Ishikawa (cell line): Measurements from ENCODE around the gene EIF2B1.

Source experiments
- EGR1 ChIP-seq: IDR thresholded peaks from 2 replicates; pipeline ENCODE4 v1.6.1; 2012
- EP300 ChIP-seq: IDR thresholded peaks from 2 replicates; pipeline ENCODE4 v1.6.1; 2012; ENCODE audit warnings: borderline replicate concordance
- RAD21 ChIP-seq: IDR thresholded peaks from 2 replicates; pipeline ENCODE4 v1.6.1; 2012; ENCODE audit warnings: low read depth
- TAF1 ChIP-seq: IDR thresholded peaks from 2 replicates; pipeline ENCODE4 v1.6.1; 2012; ENCODE audit warnings: low read depth, mild to moderate bottlenecking
- YY1 ChIP-seq: IDR thresholded peaks from 2 replicates; pipeline ENCODE4 v1.6.1; 2012; ENCODE audit warnings: low read depth
- ZBTB7A ChIP-seq: IDR thresholded peaks from 2 replicates; pipeline ENCODE4 v1.6.1; 2012; ENCODE audit warnings: low read depth

- no peak for TF ChIP-seq RAD21
- TF ChIP-seq YY1: no peak
- TF ChIP-seq ZBTB7A: no peak
- TF ChIP-seq EGR1: no peak
- no peak for TF ChIP-seq TAF1
- no peak for TF ChIP-seq EP300
These were observed 666 bp upstream of the EIF2B1 start for GRCh38 chr12:123634142-123634561.
